Lower lobe of right lung (tissue), 2 donors: ENCODE data around the gene CWC27. TPM values are rescaled to one million over a fixed set of nuclear protein-coding genes. Genes with fewer than 3 reads are reported as not detected.
A peak's percentile ranks its signal among the peaks of the same experiment; 100 is the strongest.

Experiments
- ATAC-seq, 2 donors: fragments of 200-7000 bp; cut with Tn5 transposase; one replicate each; pipeline ENCODE4 v1.9.1; 2020 to 2022; ENCODE audit warnings: mild to moderate bottlenecking in 2 of 2, moderate library complexity in 2 of 2
- DNase-seq: peaks from one replicate; pipeline ENCODE4 v3.0.0-alpha.2; 2020
- H3K27ac ChIP-seq: fragments of 200-600 bp; one replicate; pipeline ENCODE4 v1.8.0; 2022
- H3K27me3 ChIP-seq: fragments of 200-600 bp; one replicate; pipeline ENCODE4 v1.8.0; 2022; ENCODE audit warnings: low read depth
- H3K36me3 ChIP-seq: fragments of 200-600 bp; one replicate; pipeline ENCODE4 v1.8.0; 2022; ENCODE audit warnings: mild to moderate bottlenecking
- H3K4me1 ChIP-seq: fragments of 200-600 bp; one replicate; pipeline ENCODE4 v1.8.0; 2022
- H3K4me3 ChIP-seq: fragments of 200-600 bp; one replicate; pipeline ENCODE4 v1.8.0; 2022; ENCODE audit warnings: mild to moderate bottlenecking
- H3K9me3 ChIP-seq: fragments of 200-600 bp; one replicate; pipeline ENCODE4 v1.8.0; 2022
- intact Hi-C: fragments of 100-400 bp; cut with DNase I; formaldehyde crosslinking; loops from one replicate; pipeline ENCODE4 v1.11.0; 2022
- total RNA-seq: library from RNA; stranded (reverse); fragmentation: NEBNext Ultra II Directional; extraction: Animal tissue kit (Norgen Biotek cat#: 25700); gene quantifications from one replicate; pipeline ENCODE4 v1.2.1, GENCODE V29; 2021
- TF ChIP-seq, protein P1 (sequence below): fragments of 200-600 bp; IDR thresholded peaks from one replicate; pipeline ENCODE4 v1.8.0; 2022; ENCODE audit warnings: antibody characterized with exemption, mild to moderate bottlenecking
- donor health status: DM: no; HTN: yes; CAD: no; lungs with severe emphysema.

Gene CWC27
- total RNA-seq, 1 donor from 2014 or later, result 17.3 TPM

DNA sequence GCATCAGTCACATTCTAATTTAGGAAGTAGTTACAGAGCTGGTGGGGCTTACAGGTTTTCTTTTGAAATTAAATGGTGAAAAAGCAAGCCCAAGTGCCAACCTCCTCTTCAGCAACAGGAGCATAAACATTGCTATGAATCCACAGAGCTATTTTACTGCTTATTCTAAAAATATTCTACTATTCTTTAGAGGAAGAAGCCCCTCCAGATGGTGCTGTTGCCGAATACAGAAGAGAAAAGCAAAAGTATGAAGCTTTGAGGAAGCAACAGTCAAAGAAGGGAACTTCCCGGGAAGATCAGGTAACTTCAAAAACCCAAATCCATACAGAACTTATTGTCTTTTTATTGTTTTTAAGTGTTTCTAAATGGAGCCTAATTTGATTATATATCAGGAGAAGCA, 202.8 kb downstream of the CWC27 start:
- Histone ChIP-seq H3K4me3 (no peak overlapping the region), H3K27ac (no peak overlapping the region), H3K36me3 (peaks cover 8% of the 10 kb centered on the region), H3K27me3 (no peaks in the 10 kb centered on the region), H3K9me3 (no peaks in the 10 kb centered on the region), H3K4me1 (no peaks in the 10 kb centered on the region)
- ATAC-seq (no peak), DNase-seq (no peak)
- TF ChIP-seq, protein P1, sequence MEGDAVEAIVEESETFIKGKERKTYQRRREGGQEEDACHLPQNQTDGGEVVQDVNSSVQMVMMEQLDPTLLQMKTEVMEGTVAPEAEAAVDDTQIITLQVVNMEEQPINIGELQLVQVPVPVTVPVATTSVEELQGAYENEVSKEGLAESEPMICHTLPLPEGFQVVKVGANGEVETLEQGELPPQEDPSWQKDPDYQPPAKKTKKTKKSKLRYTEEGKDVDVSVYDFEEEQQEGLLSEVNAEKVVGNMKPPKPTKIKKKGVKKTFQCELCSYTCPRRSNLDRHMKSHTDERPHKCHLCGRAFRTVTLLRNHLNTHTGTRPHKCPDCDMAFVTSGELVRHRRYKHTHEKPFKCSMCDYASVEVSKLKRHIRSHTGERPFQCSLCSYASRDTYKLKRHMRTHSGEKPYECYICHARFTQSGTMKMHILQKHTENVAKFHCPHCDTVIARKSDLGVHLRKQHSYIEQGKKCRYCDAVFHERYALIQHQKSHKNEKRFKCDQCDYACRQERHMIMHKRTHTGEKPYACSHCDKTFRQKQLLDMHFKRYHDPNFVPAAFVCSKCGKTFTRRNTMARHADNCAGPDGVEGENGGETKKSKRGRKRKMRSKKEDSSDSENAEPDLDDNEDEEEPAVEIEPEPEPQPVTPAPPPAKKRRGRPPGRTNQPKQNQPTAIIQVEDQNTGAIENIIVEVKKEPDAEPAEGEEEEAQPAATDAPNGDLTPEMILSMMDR, result peak; percentile 14
- intact Hi-C loops, result no loop called here

DNA sequence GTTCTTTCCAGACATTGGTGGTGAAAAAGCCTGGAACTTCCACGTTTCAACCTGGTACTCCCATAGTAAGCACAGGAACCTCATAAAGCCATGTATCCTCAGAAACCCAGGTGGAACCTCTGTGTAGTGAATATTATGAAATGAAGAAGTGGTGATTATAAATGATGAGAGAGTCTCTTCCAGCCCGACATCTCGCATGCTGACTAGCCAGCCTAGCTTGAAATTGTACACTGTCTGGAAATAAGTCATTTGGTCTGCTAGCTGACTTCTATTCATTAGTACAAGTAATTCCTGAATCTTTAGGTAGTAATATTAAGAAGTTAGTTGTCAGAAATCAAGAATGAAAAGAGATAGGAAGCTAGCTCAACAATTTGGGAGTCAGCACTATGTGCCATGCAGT, 203.3 kb downstream of the CWC27 start:
- Histone ChIP-seq H3K36me3 (peaks cover 8% of the 10 kb centered on the region), H3K4me3 (no peak overlapping the region), H3K4me1 (no peaks in the 10 kb centered on the region), H3K27ac (no peak overlapping the region), H3K9me3 (no peaks in the 10 kb centered on the region), H3K27me3 (no peaks in the 10 kb centered on the region)
- no peak for ATAC-seq
- no peak for DNase-seq
- TF ChIP-seq, protein P1, result no peak
- intact Hi-C loops, result no loop called here

DNA sequence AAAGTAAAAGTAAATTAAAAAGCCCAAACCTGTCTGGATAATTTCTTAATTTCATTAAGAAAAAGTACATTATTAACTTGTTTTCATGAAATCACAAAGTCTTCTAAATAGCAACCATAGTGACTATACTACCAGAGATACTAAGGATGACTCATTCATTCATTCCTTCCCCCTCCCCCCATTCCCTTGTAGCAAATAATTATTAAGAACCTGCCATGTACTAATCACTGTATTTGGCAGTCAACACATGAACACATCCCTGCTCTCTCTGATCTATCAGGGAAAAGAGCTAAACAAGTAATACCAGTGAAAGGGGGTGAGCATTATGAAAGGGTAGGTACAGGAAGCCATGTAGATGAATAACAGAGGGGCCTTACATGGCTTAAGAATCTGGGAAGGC, 203.9 kb downstream of the CWC27 start:
- Histone ChIP-seq H3K27me3 (no peaks in the 10 kb centered on the region), H3K27ac (no peak overlapping the region), H3K9me3 (no peaks in the 10 kb centered on the region), H3K4me3 (no peak overlapping the region), H3K36me3 (peaks cover 8% of the 10 kb centered on the region), H3K4me1 (no peaks in the 10 kb centered on the region)
- DNase-seq (no peak), ATAC-seq (no peak)
- intact Hi-C loops, result no loop called here
- TF ChIP-seq, protein P1, result no peak

DNA sequence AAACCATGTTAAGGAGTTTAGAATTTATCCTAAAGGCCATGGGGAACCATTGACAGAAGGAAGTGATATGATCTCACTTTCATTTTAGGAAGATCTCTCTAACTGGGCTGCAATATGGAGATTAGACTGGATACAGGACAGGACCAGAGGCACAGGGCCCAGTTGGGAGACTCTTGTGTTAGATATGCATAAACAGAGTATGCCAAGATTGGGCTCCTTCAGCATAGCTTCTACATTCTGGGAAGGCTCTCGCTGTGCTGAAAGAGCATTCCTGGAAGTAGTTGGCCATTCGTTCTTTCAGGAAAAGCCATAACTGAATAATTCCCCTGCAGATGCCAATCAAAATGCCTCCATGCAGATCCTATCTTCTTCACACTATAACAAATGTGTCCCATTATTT, 204.5 kb downstream of the CWC27 start:
- TF ChIP-seq, protein P1, result no peak
- H3K27me3 ChIP-seq, result no peaks in the 10 kb centered on the region
- no peak for ATAC-seq
- intact Hi-C loops, result no loop called here
- no peaks in the 10 kb centered on the region for H3K4me1 ChIP-seq
- H3K9me3 ChIP-seq, result no peaks in the 10 kb centered on the region
- no peak overlapping the region for H3K27ac ChIP-seq
- DNase-seq, result no peak
- H3K4me3 ChIP-seq, result no peak overlapping the region
- H3K36me3 ChIP-seq, result peaks cover 8% of the 10 kb centered on the region

DNA sequence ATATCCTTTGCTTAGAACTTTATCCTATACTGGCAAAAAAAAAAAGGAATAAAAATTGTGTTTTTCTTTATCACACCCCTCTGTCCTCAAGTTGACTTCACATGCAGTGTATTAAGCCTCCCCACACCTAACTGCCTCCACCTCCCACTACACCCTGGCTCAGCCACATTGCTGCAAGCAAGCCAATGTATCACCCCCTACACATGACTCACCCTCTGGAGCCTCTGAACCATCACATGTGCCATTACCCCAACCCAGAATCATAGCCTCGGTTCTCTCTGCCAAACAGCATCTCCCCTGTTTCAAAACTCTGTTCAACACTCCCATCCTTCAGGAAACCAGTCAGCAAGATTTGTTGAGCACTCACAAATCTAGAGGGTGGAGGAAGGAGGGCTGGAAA, 209.0 kb downstream of the CWC27 start:
- no peak for DNase-seq
- H3K9me3 ChIP-seq, result no peaks in the 10 kb centered on the region
- TF ChIP-seq, protein P1, result no peak
- H3K27ac ChIP-seq, result no peak overlapping the region
- no peaks in the 10 kb centered on the region for H3K27me3 ChIP-seq
- ATAC-seq, result no peak
- intact Hi-C loops, result no loop called here
- H3K4me1 ChIP-seq, result no peaks in the 10 kb centered on the region
- H3K4me3 ChIP-seq, result no peak overlapping the region
- H3K36me3 ChIP-seq, result peaks cover 6% of the 10 kb centered on the region

DNA sequence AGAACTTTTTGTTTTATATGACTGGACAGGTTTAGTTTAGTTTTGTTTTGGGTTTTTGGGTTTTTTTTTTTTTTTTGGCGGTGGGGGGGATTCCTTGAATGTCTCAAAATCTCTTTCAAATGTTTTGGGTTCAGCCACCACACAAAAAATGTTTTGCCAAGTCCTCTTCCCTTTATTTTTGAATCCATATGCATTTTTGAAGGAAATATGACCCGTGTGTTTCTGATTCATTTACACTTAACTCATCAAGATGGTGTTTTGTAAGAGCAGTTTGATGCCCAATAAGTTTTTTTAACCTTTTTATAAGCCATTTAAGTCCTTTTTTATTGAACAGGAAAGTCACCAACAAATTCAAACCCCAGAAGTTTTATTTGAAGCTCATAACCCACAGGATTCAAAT, 209.8 kb downstream of the CWC27 start:
- ATAC-seq (no peak), DNase-seq (no peak)
- Histone ChIP-seq H3K4me1 (no peaks in the 10 kb centered on the region), H3K4me3 (no peak overlapping the region), H3K9me3 (no peaks in the 10 kb centered on the region), H3K27ac (no peak overlapping the region), H3K27me3 (no peaks in the 10 kb centered on the region), H3K36me3 (no peaks in the 10 kb centered on the region)
- TF ChIP-seq, protein P1, result no peak
- intact Hi-C loops, result no loop called here
